NCI-H2171 treated with DMSO at 0.1 percent for 48 hours (cell line): ENCODE data around the gene WBP1L.
"Not testable (repeated sequence)": the region's sequence is repeated elsewhere in the genome, so short reads cannot be mapped to it uniquely, and the experiment has no call there.

Source experiments
- DNase-seq: peaks from one replicate; lab custom pipeline; 2025; lab: John Stamatoyannopoulos, UW

Gene WBP1L

GRCh38 chr10:102723989-102724388 lies 19.8 kb upstream of the WBP1L start:
- DNase-seq: no peak

- no peak for DNase-seq
These were observed 17.5 kb upstream of the WBP1L start for GRCh38 chr10:102726274-102726673.

- no peak for DNase-seq
These were observed 16.5 kb upstream of the WBP1L start for GRCh38 chr10:102727037-102727818.

GRCh38 chr10:102729029-102730026 lies 14.4 kb upstream of the WBP1L start:
- DNase-seq: no peak

- DNase-seq: no peak
These were observed 12.4 kb upstream of the WBP1L start for GRCh38 chr10:102731222-102731800.

GRCh38 chr10:102732661-102733060 lies 11.1 kb upstream of the WBP1L start:
- no peak for DNase-seq

GRCh38 chr10:102735065-102735562 lies 8.6 kb upstream of the WBP1L start:
- no peak for DNase-seq

GRCh38 chr10:102738692-102739121 lies 5.0 kb upstream of the WBP1L start:
- DNase-seq: no peak

- DNase-seq: no peak
These were observed 3.5 kb upstream of the WBP1L start for GRCh38 chr10:102740229-102740628.

GRCh38 chr10:102741726-102742237 lies 2.0 kb upstream of the WBP1L start:
- DNase-seq: no peak

GRCh38 chr10:102742313-102742712 lies 1.4 kb upstream of the WBP1L start:
- not testable (repeated sequence) for DNase-seq

- DNase-seq: no peak
These were observed 615 bp upstream of the WBP1L start for GRCh38 chr10:102743078-102743587.

- DNase-seq: no peak
These were observed 765 bp downstream of the WBP1L start for GRCh38 chr10:102744374-102745051.

GRCh38 chr10:102745157-102745556 lies 1.4 kb downstream of the WBP1L start:
- no peak for DNase-seq

GRCh38 chr10:102752266-102752930 lies 8.7 kb downstream of the WBP1L start:
- no peak for DNase-seq

GRCh38 chr10:102752934-102753664 lies 9.4 kb downstream of the WBP1L start:
- DNase-seq: peak; percentile 3

- no peak for DNase-seq
These were observed 10.0 kb downstream of the WBP1L start for GRCh38 chr10:102753718-102754117.

GRCh38 chr10:102757323-102757722 lies 13.6 kb downstream of the WBP1L start:
- DNase-seq: no peak

- DNase-seq: no peak
These were observed 14.6 kb downstream of the WBP1L start for GRCh38 chr10:102758240-102758932.
